GM21360 (cell line): Measurements from ENCODE around the gene SIL1.
A peak's percentile ranks its signal among the peaks of the same experiment; 100 is the strongest.
"Not testable (repeated sequence)": the region's sequence is repeated elsewhere in the genome, so short reads cannot be mapped to it uniquely, and the experiment has no call there.

ENCODE experiments used
- ATAC-seq: cut with Tn5 transposase; IDR thresholded peaks from one replicate; pipeline ENCODE4 v1.9.1; 2021; ENCODE audit warnings: mild to moderate bottlenecking, moderate library complexity; ENCODE audit not compliant: unreplicated experiment

The SIL1 gene

GRCh38 chr5:139197710-139198669, at the start of gene SIL1:
Gene SIL1, minus strand, starts transcription at chr5:139198368. Its CDS starts 70,525 bp downstream, at chr5:139127843.
- ATAC-seq: peak; percentile 95

- ATAC-seq: no peak
These were observed 48.2 kb upstream of the SIL1 start for GRCh38 chr5:139246394-139246793.

GRCh38 chr5:139245637-139246339, 47.6 kb upstream of the SIL1 start:
- no peak for ATAC-seq

GRCh38 chr5:139243425-139243970, 45.3 kb upstream of the SIL1 start:
- ATAC-seq: no peak

GRCh38 chr5:139241139-139241538, 43.0 kb upstream of the SIL1 start:
- no peak for ATAC-seq

GRCh38 chr5:139236479-139236878, 38.3 kb upstream of the SIL1 start:
- no peak for ATAC-seq

- no peak for ATAC-seq
These were observed 34.1 kb upstream of the SIL1 start for GRCh38 chr5:139232147-139232724.

GRCh38 chr5:139228201-139228803, 30.1 kb upstream of the SIL1 start:
- ATAC-seq: no peak

- no peak for ATAC-seq
These were observed 28.0 kb upstream of the SIL1 start for GRCh38 chr5:139226131-139226530.

GRCh38 chr5:139223481-139223880, 25.3 kb upstream of the SIL1 start:
- no peak for ATAC-seq

- ATAC-seq: no peak
These were observed 24.2 kb upstream of the SIL1 start for GRCh38 chr5:139222346-139222745.

- not testable (repeated sequence) for ATAC-seq
These were observed 19.9 kb upstream of the SIL1 start for GRCh38 chr5:139218038-139218437.

- ATAC-seq: no peak
These were observed 17.2 kb upstream of the SIL1 start for GRCh38 chr5:139215107-139215975.

GRCh38 chr5:139214646-139215045, 16.5 kb upstream of the SIL1 start:
- no peak for ATAC-seq

- no peak for ATAC-seq
These were observed 14.7 kb upstream of the SIL1 start for GRCh38 chr5:139212906-139213305.

GRCh38 chr5:139212486-139212885, 14.3 kb upstream of the SIL1 start:
- ATAC-seq: no peak

- ATAC-seq: no peak
These were observed 12.4 kb upstream of the SIL1 start for GRCh38 chr5:139210585-139210984.

GRCh38 chr5:139207297-139208000, 9.3 kb upstream of the SIL1 start:
- no peak for ATAC-seq

- ATAC-seq: no peak
These were observed 7.4 kb upstream of the SIL1 start for GRCh38 chr5:139205586-139205985.
